22Rv1 (cell line): ENCODE data around the gene TRAM2.
"Not testable (repeated sequence)": the region's sequence is repeated elsewhere in the genome, so short reads cannot be mapped to it uniquely, and the experiment has no call there.

Experiments
- H3K27ac ChIP-seq: fragments of 450-650 bp; 2 replicates; pipeline ENCODE4 v1.5.1; 2017
- CTCF ChIP-seq: fragments of 450-650 bp; IDR thresholded peaks from 2 replicates; pipeline ENCODE4 v1.5.1; 2017; ENCODE audit warnings: mild to moderate bottlenecking
- ZFX ChIP-seq: fragments of 450-650 bp; IDR thresholded peaks from 2 replicates; pipeline ENCODE4 v1.6.1; 2017; ENCODE audit warnings: antibody characterized with exemption, borderline replicate concordance

TRAM2 gene

GRCh38 chr6:52491203-52492069 is 85.4 kb downstream of the TRAM2 start:
- TF ChIP-seq CTCF (no peak), ZFX (no peak)
- H3K27ac ChIP-seq = no peak overlapping the region

GRCh38 chr6:52489881-52490280 is 87.0 kb downstream of the TRAM2 start:
- TF ChIP-seq ZFX (no peak), CTCF (no peak)
- H3K27ac ChIP-seq = no peak overlapping the region

GRCh38 chr6:52483671-52484003 is 93.2 kb downstream of the TRAM2 start:
- TF ChIP-seq ZFX = no peak
- TF ChIP-seq CTCF = no peak
- no peak overlapping the region for H3K27ac ChIP-seq

GRCh38 chr6:52482903-52483670 is 93.8 kb downstream of the TRAM2 start:
- TF ChIP-seq ZFX = no peak
- no peak for TF ChIP-seq CTCF
- H3K27ac ChIP-seq = no peak overlapping the region

GRCh38 chr6:52475307-52475706 is 101.6 kb downstream of the TRAM2 start:
- peak overlapping the region; percentile 32 for H3K27ac ChIP-seq
- no peak for TF ChIP-seq CTCF
- TF ChIP-seq ZFX = no peak

GRCh38 chr6:52474173-52474572 is 102.7 kb downstream of the TRAM2 start:
- no peak overlapping the region for H3K27ac ChIP-seq
- TF ChIP-seq ZFX = no peak
- TF ChIP-seq CTCF = no peak

- not testable (repeated sequence) for H3K27ac ChIP-seq
Measured at GRCh38 chr6:52461194-52461593, 115.7 kb downstream of the TRAM2 start.
